Stimulated activated CD4-positive, alpha-beta T cell treated with anti-CD3 and anti-CD28 coated beads, Interleukin-1b, Interleukin-23, amount 100 ng/mL, for 1 hour (primary cell): Measurements from ENCODE around the gene SLC35E2B.
"Not testable (repeated sequence)": the region's sequence is repeated elsewhere in the genome, so short reads cannot be mapped to it uniquely, and the experiment has no call there.

ENCODE experiments used
- DNase-seq, 2 donors: peaks; one replicate each; pipeline ENCODE4 v3.0.0-alpha.2; 2020; ENCODE audit warnings: low read depth in 2 of 2

Gene SLC35E2B

GRCh38 chr1:1692714-1693647 is at the start of gene SLC35E2B:
Gene SLC35E2B, minus strand, starts transcription at chr1:1692795. Its CDS starts 16,096 bp downstream, at chr1:1676699.
- DNase-seq, result peak; percentile 62 to 83

GRCh38 chr1:1741013-1741412 is 48.4 kb upstream of the SLC35E2B start:
- not testable (repeated sequence) for DNase-seq

- not testable (repeated sequence) for DNase-seq
Measured at GRCh38 chr1:1738799-1739337, 46.3 kb upstream of the SLC35E2B start.

- not testable (repeated sequence) for DNase-seq
Measured at GRCh38 chr1:1737675-1738590, 45.3 kb upstream of the SLC35E2B start.

- no peak for DNase-seq
Measured at GRCh38 chr1:1732381-1732780, 39.8 kb upstream of the SLC35E2B start.

- no peak for DNase-seq
Measured at GRCh38 chr1:1730870-1731269, 38.3 kb upstream of the SLC35E2B start.

- not testable (repeated sequence) for DNase-seq
Measured at GRCh38 chr1:1730230-1730629, 37.6 kb upstream of the SLC35E2B start.

- DNase-seq, result not testable (repeated sequence)
Measured at GRCh38 chr1:1729116-1729816, 36.7 kb upstream of the SLC35E2B start.

GRCh38 chr1:1728308-1729005 is 35.9 kb upstream of the SLC35E2B start:
- DNase-seq, result not testable (repeated sequence)

GRCh38 chr1:1727131-1727651 is 34.6 kb upstream of the SLC35E2B start:
- DNase-seq, result not testable (repeated sequence)

- DNase-seq, result not testable (repeated sequence)
Measured at GRCh38 chr1:1726088-1726487, 33.5 kb upstream of the SLC35E2B start.

- peak; percentile 82 to 95 for DNase-seq
Measured at GRCh38 chr1:1724035-1724864, 31.7 kb upstream of the SLC35E2B start, which contains the start of gene CDK11A. Gene CDK11A, minus strand, starts transcription at chr1:1724357. Its CDS starts 1,539 bp downstream, at chr1:1722818.

- no peak for DNase-seq
Measured at GRCh38 chr1:1721201-1721600, 28.6 kb upstream of the SLC35E2B start.

GRCh38 chr1:1715109-1715883 is 22.7 kb upstream of the SLC35E2B start:
- not testable (repeated sequence) for DNase-seq

GRCh38 chr1:1707897-1708296 is 15.3 kb upstream of the SLC35E2B start:
- not testable (repeated sequence) for DNase-seq

GRCh38 chr1:1707241-1707640 is 14.6 kb upstream of the SLC35E2B start:
- DNase-seq, result not testable (repeated sequence)

GRCh38 chr1:1705623-1706022 is 13.0 kb upstream of the SLC35E2B start:
- DNase-seq, result not testable (repeated sequence)

GRCh38 chr1:1704284-1704957 is 11.8 kb upstream of the SLC35E2B start:
- not testable (repeated sequence) for DNase-seq
